ENCODE data around the gene RFX3.

GRCh38 chr9:3360245-3360644 lies 165.6 kb downstream of the RFX3 start:
- TF ChIP-seq EZH2 (IDR thresholded peaks at IDR 0.05; ENCODE audit: low read depth) (no peak), CTCF (conservative IDR thresholded peaks at IDR 0.05) (no peak)

Data from PC-9 (cell line).